Lung (tissue), 12 donors: ENCODE results near the gene TAB2. TPM values are rescaled to one million over a fixed set of nuclear protein-coding genes. Genes with fewer than 3 reads are reported as not detected.

ENCODE experiments used
- ATAC-seq: fragments of 200-7000 bp; cut with Tn5 transposase; one replicate; pipeline ENCODE4 v1.9.1; 2020; ENCODE audit warnings: moderate number of reproducible peaks; ENCODE audit not compliant: insufficient read depth, low FRiP score
- DNase-seq, 3 donors: peaks; one replicate each; pipeline ENCODE4 v3.0.0-alpha.2; 2013 to 2017
- H3K27ac ChIP-seq, 2 donors: one replicate each; pipeline ENCODE4 v1.5.1; 2013; ENCODE audit warnings: mild to moderate bottlenecking in 2 of 2, moderate library complexity in 2 of 2, control low read depth in 1 of 2, inconsistent platforms in 1 of 2, low read depth in 1 of 2, low read length in 1 of 2
- H3K27me3 ChIP-seq, 3 donors: one replicate each; pipeline ENCODE4 v1.5.1; 2013; ENCODE audit warnings: low read length in 2 of 3; ENCODE audit not compliant: control insufficient read depth in 3 of 3, insufficient read depth in 3 of 3
- H3K36me3 ChIP-seq, 4 donors: one replicate each; pipeline ENCODE4 v1.5.1; 2013; ENCODE audit warnings: low read length in 4 of 4, mild to moderate bottlenecking in 1 of 4, moderate library complexity in 1 of 4; ENCODE audit not compliant: control insufficient read depth in 4 of 4, insufficient read depth in 4 of 4
- H3K4me1 ChIP-seq, 5 donors: one replicate each; pipeline ENCODE4 v1.5.1; 2013; ENCODE audit warnings: low read length in 5 of 5, mild to moderate bottlenecking in 2 of 5, moderate library complexity in 1 of 5; ENCODE audit not compliant: control insufficient read depth in 5 of 5, insufficient read depth in 5 of 5
- H3K4me3 ChIP-seq: one replicate; pipeline ENCODE4 v1.5.1; 2013; ENCODE audit warnings: mild to moderate bottlenecking, control low read depth, moderate library complexity
- H3K9ac ChIP-seq, 2 donors: one replicate each; pipeline ENCODE4 v1.5.1; 2013; ENCODE audit warnings: low read length in 2 of 2, control low read depth in 1 of 2; ENCODE audit not compliant: insufficient read depth in 1 of 2
- H3K9me3 ChIP-seq, 4 donors: one replicate each; pipeline ENCODE4 v1.5.1; 2013; ENCODE audit warnings: low read length in 3 of 4, mild to moderate bottlenecking in 1 of 4, moderate library complexity in 1 of 4; ENCODE audit not compliant: control insufficient read depth in 4 of 4, insufficient read depth in 3 of 4
- whole genome bisulfite sequencing, 2 donors: extraction: QIAGEN DNeasy Blood & Tissue Kit; methylation state at CpG; one replicate each; pipeline ENCODE4 v1.1.7; 2013; 5-methylcytosine and 5-hydroxymethylcytosine counted together
- polyA plus RNA-seq, 2 donors: library from polyadenylated mRNA; stranded (reverse); fragments of 200-250 nt; gene quantifications; one replicate each; pipeline ENCODE4 v1.2.1, GENCODE V29; 2013
- total RNA-seq, 2 donors: library from RNA; depleted of rRNA in 1 of 2; stranded (reverse); fragments of >200 nt in 1 of 2; gene quantifications; one replicate each; pipeline ENCODE4 v1.2.1, GENCODE V29; 2014 to 2021
- TF ChIP-seq, protein P1 (sequence below): IDR thresholded peaks from 2 replicates; pipeline ENCODE4 v1.5.1; 2012; ENCODE audit warnings: mild to moderate bottlenecking; ENCODE audit errors: control extremely low read depth, extremely low read depth
- donor health status: control.
- donor health status: control.
- donor health status: Bipolar disorder and iron deficiency.
- donor health status: healthy.
- donor health status: DM: yes; HTN: yes; CAD: no.

TAB2 gene
- total and polyA plus RNA-seq, 4 donors = 15.8 to 75.9 (median 33.2) TPM

DNA sequence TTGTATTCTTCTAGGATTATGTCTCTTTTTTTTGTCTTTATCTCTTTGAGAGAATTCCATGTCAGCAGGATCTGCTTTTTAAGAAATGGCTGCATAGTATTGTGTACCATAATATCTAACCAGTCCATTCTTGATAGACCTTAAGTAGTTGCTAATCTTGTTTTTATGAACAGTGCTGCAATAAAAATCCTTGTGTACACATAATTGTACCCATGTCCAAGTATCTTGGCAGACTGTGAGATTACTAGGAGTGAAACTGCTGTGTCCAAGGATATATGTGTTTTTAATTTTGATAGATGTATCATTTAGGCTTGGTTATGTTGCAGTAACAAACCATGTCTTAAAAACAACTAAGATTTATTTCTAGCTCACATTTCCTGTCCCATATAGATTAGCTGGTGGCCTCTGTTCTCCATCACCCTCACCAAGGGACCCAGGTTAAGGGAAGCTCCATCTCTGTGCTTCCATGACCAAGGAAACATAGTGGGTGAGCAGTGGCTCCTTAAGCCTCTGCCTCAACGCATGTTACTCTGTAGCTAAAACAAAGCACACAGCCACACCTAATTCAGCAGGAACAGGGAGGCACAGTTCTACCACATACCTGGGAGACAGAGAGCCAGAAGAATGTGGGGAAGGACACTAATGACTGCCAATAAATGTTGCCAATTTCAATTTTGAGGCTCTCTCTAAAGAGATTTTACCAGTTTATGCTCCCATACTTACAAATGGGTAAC, 70.4 kb downstream of the TAB2 start:
- Histone ChIP-seq H3K27me3 (no peaks in the 10 kb centered on the region), H3K4me3 (no peak overlapping the region), H3K4me1 (peaks cover 0 to 3% (median 0%) of the 10 kb centered on the region in 5 donors), H3K9me3 (no peaks in the 10 kb centered on the region), H3K36me3 (peaks cover 2 to 5% (median 3%) of the 10 kb centered on the region in 4 donors), H3K27ac (no peak overlapping the region), H3K9ac (no peak overlapping the region)
- ATAC-seq = no peak
- TF ChIP-seq, protein P1, sequence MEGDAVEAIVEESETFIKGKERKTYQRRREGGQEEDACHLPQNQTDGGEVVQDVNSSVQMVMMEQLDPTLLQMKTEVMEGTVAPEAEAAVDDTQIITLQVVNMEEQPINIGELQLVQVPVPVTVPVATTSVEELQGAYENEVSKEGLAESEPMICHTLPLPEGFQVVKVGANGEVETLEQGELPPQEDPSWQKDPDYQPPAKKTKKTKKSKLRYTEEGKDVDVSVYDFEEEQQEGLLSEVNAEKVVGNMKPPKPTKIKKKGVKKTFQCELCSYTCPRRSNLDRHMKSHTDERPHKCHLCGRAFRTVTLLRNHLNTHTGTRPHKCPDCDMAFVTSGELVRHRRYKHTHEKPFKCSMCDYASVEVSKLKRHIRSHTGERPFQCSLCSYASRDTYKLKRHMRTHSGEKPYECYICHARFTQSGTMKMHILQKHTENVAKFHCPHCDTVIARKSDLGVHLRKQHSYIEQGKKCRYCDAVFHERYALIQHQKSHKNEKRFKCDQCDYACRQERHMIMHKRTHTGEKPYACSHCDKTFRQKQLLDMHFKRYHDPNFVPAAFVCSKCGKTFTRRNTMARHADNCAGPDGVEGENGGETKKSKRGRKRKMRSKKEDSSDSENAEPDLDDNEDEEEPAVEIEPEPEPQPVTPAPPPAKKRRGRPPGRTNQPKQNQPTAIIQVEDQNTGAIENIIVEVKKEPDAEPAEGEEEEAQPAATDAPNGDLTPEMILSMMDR = no peak
- WGBS, 2 donors = 74 to 83% methylated on average over 1 of the region's 1 CpG
- peak in 2 of 3 donors; percentile 28 to 33 for DNase-seq

DNA sequence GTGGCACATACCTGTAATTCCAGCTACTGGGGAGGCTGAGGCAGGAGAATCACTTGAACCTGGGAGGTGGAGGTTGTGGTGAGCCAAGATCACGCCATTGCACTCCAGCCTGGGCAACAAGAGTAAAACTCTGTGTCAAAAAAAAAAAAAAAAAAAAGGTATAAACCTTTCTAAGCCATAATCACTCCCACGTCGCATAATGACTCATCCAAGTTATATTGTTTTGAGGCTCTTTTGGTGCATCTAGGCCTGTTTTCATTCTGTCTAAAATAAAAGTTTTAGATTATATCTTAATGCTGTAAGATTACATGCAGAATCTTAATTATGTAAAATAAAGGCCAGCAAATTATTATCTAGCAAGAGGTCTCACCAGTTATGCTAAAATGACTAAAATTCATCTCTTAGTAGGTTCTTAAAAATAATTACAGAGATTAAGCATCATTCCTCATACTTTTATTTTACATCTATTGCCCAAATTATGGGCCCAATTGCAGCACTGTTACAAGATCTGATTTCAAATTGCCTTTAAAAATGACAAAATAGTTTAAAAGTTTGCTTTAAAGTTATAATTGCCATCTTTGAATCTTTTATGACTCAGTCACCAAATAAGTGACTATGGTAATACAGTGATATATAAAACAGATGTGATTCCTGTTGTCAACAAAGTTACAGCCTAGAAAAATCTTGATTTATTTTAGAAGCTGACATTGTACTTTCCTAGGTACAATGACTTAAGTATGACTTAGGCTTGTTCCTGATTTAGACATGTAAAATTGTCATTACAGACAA, 72.2 kb downstream of the TAB2 start:
- no peak overlapping the region for H3K9ac ChIP-seq
- 95 to 98% methylated on average over 3 of the region's 3 CpGs for WGBS, 2 donors
- no peak for DNase-seq
- peaks cover 0 to 5% (median 0%) of the 10 kb centered on the region in 4 donors for H3K36me3 ChIP-seq
- no peaks in the 10 kb centered on the region for H3K9me3 ChIP-seq
- TF ChIP-seq, protein P1 = no peak
- no peaks in the 10 kb centered on the region for H3K27me3 ChIP-seq
- peaks cover 0 to 9% (median 0%) of the 10 kb centered on the region in 5 donors for H3K4me1 ChIP-seq
- H3K4me3 ChIP-seq = no peak overlapping the region
- no peak overlapping the region for H3K27ac ChIP-seq
- no peak for ATAC-seq

DNA sequence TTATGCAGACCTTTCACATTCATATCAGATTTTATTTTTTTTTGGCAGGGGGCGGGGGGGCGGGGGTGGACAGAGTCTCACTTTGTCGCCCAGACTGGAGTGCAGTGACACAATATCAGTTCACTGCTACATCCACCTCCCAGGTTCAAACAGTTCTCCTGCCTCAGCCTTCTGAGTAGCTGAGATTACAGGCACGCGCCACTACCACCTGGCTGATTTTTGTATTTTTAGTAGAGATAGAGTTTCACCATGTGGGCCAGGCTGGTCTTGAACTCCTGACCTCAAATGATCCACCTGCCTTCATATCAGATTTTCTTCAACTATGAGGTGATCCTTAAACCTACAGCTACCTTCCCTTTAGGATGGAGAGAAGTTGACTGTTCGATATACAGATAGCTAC, 74.6 kb downstream of the TAB2 start:
- no peaks in the 10 kb centered on the region for H3K27me3 ChIP-seq
- peaks cover 0 to 13% (median 0%) of the 10 kb centered on the region in 5 donors for H3K4me1 ChIP-seq
- ATAC-seq = no peak
- no peak for DNase-seq
- H3K36me3 ChIP-seq = peaks cover 0 to 6% (median under 1%) of the 10 kb centered on the region in 4 donors
- H3K4me3 ChIP-seq = no peak overlapping the region
- H3K27ac ChIP-seq = no peak overlapping the region
- TF ChIP-seq, protein P1 = no peak
- WGBS, 2 donors = 96 to 98% methylated on average over 6 of the region's 6 CpGs
- H3K9ac ChIP-seq = no peak overlapping the region
- no peaks in the 10 kb centered on the region for H3K9me3 ChIP-seq
